Mesenteric fat pad (tissue), 1 donor: ENCODE results near the gene PTPRD. TPM values are rescaled to one million over a fixed set of nuclear protein-coding genes. Genes with fewer than 3 reads are reported as not detected.

Experiments used
- DNase-seq: peaks from one replicate; pipeline ENCODE4 v3.0.0-alpha.2; 2020; ENCODE audit warnings: low spot score
- total RNA-seq: library from RNA; stranded (reverse); fragmentation: NEBNext Ultra II Directional; extraction: Animal tissue kit (Norgen Biotek cat#: 25700); gene quantifications from one replicate; pipeline ENCODE4 v1.2.1, GENCODE V29; 2021
- donor health status: DM: yes; HTN: yes; CAD: no.

Gene PTPRD
- total RNA-seq, 1 donor from 2014 or later, result 18.0 TPM

DNA sequence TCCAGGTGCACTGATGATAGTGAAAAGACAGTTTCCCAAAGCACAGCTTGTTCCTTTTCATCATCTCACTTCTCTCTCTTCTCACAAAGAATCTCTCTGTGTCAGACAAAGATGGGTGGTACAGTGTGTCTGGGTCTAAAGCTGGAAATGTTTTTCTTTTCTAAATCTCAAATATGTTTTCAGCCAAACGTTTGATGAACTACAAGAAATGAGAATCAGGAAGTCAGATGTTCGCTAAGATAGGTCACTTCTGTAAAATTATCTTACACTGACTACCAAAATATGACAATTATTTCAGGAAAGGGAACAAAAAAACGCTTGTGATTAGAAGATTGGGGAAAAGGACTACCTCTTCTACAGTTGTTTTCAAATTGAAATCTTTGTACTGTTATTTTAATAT is 708.8 kb downstream of the PTPRD start:
- DNase-seq, result no peak

DNA sequence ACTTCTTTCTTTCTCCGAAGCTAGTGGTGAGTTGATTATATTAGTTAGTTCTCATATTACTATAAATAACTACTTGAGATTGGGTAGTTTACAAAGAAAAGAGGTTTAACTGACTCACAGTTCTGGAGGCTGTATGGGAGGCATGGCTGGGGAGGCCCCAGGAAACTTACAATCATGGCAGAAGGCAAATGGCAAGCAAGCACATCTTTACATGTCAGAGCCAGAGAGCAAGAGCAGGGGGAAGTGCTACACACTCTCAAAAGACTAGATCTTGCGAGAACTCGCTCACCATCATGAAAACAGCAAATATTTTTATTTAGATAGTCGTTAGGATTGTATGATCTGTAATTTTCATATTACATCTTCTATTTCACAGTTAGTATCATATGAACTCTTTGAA is 711.2 kb downstream of the PTPRD start:
- no peak for DNase-seq

DNA sequence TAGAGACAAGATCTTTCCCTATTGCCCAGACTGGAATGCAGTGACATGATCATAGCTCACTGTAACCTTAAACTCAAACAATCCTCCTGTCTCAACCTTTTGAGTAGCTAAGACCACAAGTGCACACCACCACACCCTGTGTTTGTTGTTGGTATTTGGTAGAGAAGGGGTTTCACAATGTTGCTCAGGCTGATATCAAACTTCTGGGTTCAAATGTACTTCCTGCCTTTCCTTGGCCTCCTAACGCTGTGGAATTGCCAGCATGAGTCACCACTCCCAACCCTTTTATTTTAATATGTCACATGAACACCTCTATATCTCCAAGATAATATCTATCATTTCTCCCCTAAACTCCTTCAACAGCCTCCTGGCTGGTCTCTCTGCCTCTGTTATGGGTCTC is 719.0 kb downstream of the PTPRD start:
- no peak for DNase-seq

DNA sequence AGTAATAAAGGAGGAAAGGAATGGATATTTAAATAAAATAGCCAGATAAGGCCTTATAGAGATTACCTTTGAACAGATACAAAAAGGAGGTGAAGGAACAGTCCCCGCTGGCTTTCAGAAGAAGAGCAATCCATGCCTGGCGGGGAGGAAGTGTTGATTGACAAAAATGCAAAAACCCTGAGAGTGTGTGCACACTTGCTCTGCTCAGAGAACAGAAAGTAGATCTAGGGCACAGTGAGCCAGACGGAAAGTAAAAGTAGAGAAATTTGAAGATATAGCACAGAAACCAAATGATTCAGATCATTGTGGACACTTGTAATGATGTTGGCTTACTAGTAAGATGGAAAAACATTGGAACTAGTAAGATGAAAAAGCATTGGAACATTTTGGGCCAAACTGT is 720.6 kb downstream of the PTPRD start:
- DNase-seq, result no peak

DNA sequence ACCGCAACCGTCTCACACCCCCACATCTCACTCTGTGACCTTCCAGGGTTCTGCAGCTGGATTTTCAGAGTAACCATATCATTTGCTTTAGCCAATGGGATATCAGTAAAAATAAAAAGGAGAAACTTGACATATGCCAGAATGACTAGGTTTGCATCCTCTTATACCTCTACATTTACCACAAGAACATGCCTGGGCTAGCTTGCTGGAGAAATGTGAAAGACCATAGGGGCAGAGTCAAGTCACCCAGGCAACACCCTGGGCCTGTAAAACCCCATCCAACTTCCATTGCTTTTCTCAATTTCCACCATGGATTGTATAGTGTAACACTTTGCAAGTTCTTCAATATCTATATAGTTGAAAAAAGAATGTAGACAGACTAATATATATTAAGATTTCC is 731.1 kb downstream of the PTPRD start:
- no peak for DNase-seq

DNA sequence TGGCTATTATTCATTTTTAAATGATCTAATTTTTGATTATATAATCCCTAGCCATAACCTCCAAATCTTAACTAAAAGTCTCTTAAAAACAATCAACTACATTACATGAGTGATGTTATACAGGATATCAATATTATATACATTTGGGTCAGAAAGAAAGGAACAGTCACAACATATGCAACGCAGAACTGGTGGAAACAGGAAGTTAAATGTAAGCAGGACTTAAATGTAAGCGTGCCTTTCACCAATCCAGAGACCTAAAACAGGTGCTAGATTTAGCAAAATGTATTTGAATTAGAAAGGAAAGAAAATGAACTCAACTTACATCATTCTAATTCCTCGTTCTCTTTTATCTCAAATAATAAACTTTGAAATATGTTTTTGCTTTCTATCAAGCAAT is 738.5 kb downstream of the PTPRD start:
- DNase-seq, result no peak

DNA sequence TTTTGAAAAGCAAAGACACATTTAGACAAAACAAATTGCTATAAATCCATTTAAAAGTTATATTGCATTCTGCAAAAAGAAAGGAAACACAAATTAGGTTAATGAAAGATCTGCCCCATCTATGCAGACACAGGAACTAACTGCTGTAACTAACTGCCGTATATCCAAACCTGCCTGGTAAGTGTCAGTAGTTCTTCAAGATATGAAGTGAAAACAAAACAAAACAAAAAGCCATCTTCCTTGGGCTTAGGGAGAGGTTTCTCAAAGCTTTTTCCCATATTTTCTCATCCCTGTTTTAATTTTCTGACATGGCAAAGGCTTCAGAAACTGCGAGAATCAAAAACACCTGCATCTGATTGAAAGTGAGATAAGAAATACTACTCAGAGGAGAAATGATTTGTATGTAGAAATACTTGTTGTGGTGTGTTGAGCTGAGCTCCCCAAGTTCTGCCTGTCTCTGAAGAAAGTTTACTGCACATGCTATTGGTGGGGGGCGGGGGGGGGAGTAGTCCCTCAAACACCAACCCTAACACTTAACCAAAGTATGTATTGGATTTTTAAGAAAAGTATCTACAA is 750.5 kb downstream of the PTPRD start:
- no peak for DNase-seq

DNA sequence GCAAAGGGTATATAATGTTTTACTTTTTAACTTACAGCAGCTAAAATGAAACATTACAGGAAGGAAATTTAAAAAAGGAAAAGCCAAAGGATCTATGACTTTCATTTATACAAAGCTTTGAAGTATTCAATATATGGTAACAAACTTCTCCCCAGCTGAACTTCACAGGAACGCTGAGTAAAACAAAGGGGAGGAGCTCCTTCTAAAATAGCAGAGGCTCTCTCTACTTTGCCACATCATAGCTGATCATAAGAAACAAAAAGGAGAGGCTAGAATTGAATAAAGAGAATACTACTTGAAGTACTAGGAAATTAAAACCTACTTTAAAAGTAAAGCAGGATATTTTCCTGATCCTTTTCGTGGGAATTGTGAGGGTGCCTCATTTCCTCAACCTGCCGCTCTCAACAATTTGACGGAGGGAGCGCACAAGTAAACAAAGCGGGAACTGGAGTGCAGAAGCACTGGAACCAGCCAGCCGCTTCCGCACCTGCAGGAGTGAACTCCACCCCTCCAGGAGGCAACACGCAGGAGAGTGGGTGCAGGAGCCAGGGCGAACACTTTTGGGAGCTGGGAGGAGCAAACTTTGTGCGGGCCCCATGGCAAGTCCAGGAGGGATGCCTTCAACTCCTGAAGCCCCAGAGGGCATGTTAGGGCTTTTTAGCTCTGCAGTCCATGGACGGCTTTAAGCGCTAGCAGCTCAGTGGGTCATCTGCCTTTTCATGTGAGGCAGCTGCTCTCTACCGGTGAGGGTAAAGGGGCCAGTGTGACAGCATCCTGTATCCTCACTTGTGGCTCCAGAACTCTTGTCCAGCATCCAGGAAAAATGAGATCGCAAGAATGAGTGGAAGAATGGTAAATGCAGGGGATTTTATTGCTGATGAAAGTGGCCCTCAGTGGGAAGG is 757.4 kb downstream of the PTPRD start:
- no peak for DNase-seq

DNA sequence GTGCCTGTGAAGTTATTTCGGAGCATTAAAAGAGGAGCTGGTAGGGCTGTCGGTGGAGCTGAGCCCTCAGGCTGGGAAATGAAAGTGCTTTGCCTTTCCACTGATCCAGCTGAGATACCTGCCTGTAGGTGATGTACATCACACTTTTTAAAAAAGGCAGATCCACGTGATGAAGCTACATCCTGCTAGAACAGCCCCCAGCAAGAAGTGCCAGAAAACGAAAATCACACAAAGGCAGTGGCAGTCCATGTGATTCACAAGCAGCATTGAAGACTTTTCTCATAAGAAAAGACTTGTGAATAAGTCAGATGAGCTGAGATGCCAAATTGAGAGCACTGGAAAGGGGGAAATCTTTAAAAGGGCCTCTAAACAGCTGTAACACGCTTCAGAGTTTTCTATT is 765.1 kb downstream of the PTPRD start:
- DNase-seq, result no peak

DNA sequence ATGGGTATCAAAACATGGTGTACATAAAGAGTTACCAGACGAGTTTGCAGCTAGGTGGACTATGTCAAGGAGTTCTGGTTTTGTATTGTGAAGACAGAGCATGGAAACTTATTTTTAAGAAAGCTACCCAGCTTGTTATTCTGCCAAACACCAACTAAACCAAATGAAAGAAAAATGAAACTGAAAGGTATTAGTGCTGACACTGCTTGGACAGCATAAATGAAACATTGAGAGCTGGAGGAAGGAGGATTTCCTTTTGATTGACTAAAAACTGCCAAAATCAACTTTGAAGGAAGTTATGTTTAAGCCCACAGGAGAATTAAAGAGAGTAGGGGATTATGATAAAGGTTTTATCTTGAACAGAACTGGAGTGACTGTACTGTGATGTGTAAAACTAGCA is 766.2 kb downstream of the PTPRD start:
- DNase-seq, result no peak

DNA sequence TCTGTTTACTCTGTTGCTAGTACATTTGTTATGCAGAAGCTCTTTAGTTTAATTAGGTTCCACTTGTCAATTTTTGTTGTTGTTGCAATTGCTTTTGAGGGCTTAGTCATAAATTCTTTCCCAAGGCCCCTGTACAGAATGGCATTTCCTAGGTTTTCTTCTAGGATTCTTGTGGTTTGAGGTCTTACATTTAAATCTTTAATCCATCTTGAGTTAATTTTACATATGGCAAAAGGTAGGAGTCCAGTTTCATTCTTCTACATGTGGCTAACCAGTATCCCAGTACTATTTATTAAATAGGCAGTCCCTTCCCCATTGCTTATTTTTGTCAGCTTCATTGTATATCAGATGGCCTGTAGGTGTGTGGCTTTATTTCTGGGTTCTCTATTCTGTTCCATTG is 792.4 kb downstream of the PTPRD start:
- no peak for DNase-seq

DNA sequence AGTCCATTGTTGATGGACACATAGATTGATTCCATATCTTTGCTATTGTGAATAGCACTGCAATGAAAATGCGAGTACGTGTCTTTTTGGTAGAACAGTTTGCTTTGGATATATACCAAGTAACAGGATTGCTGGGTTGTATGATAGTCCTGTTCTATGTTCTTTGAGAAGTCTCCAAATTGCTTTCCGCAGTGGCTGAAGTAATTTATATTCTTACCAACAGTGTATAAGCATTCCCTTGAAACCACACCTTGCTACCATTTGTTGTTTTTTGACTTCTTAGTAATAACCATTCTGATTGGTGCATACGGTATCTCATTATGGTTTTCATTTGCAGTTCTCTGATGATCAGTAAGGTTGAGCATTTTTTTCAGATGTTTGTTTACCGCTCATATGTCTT is 792.9 kb downstream of the PTPRD start:
- no peak for DNase-seq

DNA sequence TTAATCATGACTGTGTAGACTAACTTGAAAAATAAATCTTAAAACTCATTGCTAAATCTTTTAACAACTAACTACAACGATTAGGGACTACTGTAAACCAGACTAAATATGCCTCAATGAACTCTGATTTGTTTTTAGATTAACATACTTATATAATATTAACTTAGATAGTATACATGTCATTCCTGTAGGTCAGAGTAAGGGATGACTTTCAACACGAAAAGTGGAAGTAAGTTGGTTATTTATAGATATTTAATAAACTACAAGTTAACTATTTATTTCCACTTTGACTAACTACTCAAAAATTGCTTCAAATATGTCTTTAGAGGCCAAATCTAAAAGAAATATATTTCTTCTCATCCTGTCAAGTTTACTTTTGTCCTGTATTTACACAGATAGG is 795.6 kb downstream of the PTPRD start:
- no peak for DNase-seq

DNA sequence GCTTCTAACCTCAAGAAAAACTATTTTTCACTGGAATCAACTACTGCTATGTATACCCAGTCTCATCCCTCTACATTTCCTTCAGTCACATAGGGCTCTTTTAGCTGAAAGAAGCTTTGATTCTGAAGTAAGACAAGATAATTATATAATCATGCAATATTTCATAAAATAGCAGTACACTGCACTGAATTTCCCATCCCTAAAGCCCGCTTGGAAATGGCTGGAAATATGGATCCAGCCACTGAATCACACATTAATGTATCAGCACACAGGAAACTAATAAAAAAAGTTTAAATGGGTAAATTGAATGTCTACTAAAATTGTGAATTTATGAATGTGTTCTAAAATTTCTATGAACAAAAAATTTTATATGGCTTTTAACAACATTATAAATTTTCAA is 808.7 kb downstream of the PTPRD start:
- DNase-seq, result no peak

DNA sequence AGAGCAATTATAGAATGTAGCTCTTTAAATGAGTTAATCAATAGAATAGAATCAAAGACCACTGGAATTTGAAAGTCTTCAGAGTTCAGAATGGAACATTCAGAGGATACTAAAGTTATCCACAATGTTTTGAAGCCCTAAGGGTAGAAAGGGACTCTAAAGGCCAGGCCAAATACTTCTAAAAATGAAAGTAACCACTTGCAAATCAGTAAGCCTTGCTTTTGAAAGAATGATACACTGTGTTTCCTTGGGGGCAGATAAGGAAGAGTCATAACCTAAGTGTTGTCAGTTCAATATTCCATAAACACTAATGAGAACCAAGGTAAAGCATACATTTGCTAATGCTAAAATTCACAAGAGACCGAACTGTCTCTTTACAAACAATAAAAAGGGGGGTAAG is 813.5 kb downstream of the PTPRD start:
- DNase-seq, result no peak

DNA sequence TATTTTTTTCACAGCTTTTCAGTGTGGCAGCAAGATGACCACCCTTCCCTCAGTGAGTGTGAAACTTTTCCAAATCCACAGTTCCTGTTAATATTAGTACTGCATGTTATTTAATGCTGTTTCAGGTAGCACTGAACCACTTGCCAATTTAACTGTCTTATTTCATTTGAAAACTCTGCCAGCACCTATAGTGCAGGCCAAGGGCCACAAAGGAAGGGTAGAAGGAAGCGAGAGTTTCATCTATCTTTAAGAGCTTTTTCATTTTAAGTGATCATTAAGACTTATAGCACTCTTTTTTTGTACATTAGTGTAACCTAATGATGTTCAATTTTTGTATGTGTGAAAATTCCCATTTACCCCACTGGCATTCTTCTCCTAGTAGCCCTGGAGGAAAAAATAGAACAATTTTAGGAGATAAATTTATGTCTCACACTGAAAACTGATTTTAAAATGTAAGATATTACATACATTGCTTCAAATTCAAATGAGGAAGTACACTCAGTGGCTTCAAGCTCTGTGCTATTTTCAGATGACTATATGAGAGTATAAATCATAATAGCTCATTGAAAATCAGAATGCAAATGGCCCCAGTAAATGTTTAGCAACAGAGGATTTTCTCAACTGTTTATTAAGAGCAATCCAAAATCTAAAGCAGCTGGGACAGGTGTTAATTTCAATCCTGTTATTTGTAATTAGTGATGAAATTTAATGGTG is 820.5 kb downstream of the PTPRD start:
- no peak for DNase-seq

DNA sequence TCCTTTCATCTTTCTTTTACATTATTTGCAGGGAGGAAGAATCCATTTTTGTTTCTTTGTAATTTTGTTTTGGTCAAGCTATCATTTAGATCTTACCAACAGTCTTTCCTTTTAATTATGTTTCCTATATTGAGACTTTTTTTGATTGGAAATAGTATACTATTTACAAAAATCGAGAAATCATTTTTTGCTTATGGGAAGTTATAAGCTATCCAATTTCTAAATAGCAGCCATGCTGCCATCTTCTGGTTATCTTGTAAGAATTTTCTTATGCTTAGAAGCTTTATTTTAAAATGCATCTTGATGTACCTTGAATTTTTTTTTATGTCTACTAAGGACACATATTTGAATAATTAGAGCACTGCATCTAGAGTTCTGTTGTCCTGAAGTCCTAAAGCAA is 821.2 kb downstream of the PTPRD start:
- no peak for DNase-seq

DNA sequence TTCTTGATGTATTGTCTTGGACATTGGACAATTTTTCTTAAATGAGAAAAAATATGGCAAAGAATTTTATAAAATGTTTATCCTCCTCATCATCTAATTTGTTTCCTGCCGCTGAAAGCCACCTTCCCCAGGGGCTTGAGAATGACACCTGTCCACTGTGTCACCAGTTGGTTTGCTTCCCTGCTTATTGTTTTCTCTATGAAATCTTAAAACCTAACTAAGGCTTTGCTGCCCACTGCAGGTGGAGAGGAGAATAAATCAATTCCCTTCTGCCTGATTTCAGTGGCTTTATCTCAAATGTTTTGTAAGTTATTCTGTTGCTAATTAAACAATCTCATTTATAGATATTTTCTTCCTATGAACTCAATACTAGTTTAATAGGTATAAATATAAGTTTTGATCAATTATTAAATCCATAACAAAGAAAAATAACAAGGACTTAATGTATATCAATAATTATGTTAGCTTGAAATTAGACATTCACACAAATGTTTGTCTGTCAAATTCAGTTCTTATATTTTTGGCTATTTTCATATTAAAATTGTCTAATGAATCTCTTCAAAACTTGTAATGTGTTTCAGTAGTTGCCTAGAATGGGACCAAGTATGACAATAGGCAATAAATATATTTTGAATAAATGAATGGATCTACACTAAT is 822.5 kb downstream of the PTPRD start:
- no peak for DNase-seq

DNA sequence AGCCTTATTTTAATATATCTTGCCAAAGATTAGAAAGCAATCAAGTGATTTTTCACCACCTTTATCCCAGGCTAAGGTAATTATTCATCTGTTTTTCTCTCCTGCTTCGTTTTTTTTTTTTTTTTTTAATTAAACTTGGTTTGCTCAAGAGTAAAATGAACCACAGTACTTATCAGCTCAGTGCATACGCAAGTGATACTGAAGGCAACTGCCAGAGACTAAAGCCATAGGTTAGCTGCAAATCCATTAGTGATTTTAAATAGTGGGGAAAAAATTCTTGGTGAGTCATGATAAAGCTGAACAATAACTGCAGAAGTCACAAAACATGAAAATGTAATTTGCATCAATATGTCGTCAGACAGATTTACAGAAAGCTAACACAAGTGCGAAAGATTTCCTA is 829.1 kb downstream of the PTPRD start:
- no peak for DNase-seq

DNA sequence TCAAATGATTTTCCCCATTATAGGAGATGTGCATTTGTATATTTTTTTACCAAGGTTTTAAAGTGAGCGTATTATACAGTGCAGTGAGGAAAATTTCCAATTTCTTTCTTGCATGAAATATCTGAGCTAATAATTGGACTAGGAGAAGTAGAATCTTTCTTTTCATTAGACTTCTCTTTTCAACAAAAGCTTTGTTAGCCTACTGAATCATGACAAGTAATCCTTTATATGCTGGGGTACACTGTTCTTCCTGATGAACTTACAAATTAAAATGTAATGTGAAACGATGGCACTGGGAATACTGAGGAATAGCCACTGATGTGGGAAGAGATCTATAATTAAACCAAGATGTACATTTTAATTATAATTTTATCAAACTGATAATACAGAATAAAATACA is 829.6 kb downstream of the PTPRD start:
- DNase-seq, result no peak

DNA sequence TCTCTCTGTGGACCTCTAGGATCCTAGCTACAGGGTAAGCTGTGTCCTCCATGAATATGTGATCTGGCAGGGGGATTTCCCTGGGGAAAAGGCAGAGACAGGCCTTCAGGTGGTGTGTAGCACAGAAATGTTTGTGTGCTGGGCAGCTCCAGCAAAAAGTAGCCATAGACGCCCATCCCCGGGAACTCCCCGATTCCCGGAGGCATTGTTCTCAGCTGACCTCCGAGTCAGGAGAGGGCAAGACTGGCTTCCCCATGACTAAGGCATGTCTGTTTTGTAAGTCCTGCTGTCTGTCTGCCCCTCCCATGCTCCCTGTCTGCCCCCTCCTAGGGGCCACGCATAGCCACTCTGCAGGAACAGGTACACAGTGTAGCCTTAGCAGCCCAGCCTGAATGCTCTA is 834.5 kb downstream of the PTPRD start:
- no peak for DNase-seq

DNA sequence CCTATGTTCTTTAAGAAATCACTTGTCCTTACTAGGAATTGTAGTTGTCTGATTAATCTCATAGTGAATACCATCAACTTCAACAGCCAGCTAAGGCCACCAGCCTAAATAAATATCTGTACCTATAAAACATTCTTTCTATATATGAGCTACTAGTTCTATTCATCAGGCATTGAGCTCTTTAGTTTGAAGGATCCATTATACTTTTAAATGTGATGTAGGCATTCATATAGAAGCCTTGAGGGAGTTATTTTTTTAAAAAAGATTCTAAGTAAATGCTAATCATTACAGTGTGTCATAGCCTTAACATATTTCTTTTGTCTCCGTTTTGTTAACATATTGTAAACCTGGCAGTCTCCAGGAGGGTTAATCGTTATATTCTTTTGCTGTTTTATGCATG is 838.3 kb downstream of the PTPRD start:
- no peak for DNase-seq
